ENCODE results near the gene NEK8.
A peak's percentile ranks its signal among the peaks of the same experiment; 100 is the strongest.

The NEK8 gene

GRCh38 chr17:28689011-28689410, 39.6 kb upstream of the NEK8 start:
- TF ChIP-seq, protein P1, sequence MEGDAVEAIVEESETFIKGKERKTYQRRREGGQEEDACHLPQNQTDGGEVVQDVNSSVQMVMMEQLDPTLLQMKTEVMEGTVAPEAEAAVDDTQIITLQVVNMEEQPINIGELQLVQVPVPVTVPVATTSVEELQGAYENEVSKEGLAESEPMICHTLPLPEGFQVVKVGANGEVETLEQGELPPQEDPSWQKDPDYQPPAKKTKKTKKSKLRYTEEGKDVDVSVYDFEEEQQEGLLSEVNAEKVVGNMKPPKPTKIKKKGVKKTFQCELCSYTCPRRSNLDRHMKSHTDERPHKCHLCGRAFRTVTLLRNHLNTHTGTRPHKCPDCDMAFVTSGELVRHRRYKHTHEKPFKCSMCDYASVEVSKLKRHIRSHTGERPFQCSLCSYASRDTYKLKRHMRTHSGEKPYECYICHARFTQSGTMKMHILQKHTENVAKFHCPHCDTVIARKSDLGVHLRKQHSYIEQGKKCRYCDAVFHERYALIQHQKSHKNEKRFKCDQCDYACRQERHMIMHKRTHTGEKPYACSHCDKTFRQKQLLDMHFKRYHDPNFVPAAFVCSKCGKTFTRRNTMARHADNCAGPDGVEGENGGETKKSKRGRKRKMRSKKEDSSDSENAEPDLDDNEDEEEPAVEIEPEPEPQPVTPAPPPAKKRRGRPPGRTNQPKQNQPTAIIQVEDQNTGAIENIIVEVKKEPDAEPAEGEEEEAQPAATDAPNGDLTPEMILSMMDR (conservative IDR thresholded peaks at IDR 0.05; ENCODE audit: control insufficient read depth, insufficient read depth, low read depth, low read length), result no peak
- DNase-seq (ENCODE audit: low read depth), result no peak
- H3K4me3 ChIP-seq (ENCODE audit: control insufficient read depth, low read depth, low read length), result no peak overlapping the region

DNA sequence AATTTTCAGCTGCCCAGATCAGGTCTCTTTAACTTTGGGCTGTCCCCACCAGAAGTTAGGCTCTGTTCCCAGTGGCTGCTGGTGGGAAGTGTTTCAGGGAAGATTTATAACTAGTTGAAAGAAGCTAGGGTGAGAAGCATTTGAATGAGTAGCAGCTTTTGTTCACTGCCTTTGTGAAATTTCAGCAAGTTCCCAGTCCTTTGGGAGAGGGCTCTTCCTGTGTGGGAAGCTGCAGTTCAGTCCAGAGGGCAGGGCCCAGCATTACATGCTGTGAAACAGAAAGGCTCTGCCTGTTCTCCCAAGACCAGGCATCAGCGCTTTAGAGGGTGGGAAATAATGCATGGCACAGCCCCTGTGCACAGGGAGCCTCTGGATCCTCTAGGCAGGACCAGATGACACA, 34.7 kb upstream of the NEK8 start:
- no peak overlapping the region for H3K4me3 ChIP-seq (ENCODE audit: control insufficient read depth, low read depth, low read length)
- TF ChIP-seq, protein P1 (conservative IDR thresholded peaks at IDR 0.05; ENCODE audit: control insufficient read depth, insufficient read depth, low read depth, low read length), result no peak
- no peak for DNase-seq (ENCODE audit: low read depth)

DNA sequence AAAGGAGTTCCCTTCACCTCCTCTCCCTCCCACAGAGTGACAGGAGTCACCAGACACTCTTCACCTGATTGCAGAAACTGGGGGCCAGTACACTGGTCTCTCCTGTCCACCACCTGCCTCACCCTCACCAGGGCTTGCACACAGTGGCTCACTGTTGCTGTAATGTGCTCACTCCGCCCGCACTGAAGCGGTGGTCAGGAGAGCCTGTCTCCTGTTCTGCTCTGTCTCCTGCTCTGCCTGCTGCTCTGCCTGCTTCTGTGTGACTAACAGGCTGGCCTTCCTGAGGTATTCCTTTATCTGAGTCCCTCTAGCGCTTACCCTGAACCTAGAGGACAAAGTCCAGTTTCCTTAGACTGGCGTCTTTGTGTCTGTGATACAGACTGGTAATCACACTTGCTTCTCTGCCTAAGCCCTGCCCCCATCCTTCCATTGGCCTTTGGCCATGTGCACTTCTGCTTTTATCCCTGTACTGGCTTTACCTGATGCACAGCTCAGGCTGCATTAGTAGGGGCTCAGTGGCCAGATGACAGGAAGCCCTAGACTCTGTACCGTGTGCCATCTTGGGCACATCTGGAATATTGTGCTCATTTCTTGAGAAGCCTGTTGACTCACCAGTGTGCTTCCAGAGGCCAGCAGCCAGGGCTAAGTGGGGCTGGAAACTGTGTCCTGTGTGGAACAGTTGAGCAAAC, 30.2 kb upstream of the NEK8 start:
- TF ChIP-seq, protein P1 (conservative IDR thresholded peaks at IDR 0.05; ENCODE audit: control insufficient read depth, insufficient read depth, low read depth, low read length), result no peak
- DNase-seq (ENCODE audit: low read depth), result peak; percentile 37
- no peak overlapping the region for H3K4me3 ChIP-seq (ENCODE audit: control insufficient read depth, low read depth, low read length)

DNA sequence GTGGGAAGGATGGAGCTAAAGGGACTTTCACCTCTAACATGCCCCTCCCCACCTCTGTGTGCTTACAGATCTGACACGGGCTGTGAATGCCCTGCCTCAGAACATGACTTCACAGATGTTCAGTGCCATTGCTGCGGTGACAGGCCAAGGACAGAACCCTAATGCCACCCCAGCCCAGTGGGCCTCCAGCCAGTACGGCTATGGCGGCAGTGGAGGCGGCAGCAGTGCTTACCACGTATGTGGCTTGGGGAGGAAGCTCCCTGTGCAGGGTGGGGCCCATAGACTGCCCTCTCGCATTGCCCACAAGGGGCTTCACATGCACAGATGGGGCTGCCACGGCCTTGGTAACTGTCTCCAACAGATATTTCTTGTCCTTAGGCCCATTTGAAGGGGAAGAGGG, 28.3 kb upstream of the NEK8 start:
- no peak overlapping the region for H3K4me3 ChIP-seq (ENCODE audit: control insufficient read depth, low read depth, low read length)
- no peak for DNase-seq (ENCODE audit: low read depth)
- TF ChIP-seq, protein P1 (conservative IDR thresholded peaks at IDR 0.05; ENCODE audit: control insufficient read depth, insufficient read depth, low read depth, low read length), result no peak

- H3K4me3 ChIP-seq (ENCODE audit: control insufficient read depth, low read depth, low read length), result no peak overlapping the region
Measured at GRCh38 chr17:28700830-28701492, 27.6 kb upstream of the NEK8 start.

DNA sequence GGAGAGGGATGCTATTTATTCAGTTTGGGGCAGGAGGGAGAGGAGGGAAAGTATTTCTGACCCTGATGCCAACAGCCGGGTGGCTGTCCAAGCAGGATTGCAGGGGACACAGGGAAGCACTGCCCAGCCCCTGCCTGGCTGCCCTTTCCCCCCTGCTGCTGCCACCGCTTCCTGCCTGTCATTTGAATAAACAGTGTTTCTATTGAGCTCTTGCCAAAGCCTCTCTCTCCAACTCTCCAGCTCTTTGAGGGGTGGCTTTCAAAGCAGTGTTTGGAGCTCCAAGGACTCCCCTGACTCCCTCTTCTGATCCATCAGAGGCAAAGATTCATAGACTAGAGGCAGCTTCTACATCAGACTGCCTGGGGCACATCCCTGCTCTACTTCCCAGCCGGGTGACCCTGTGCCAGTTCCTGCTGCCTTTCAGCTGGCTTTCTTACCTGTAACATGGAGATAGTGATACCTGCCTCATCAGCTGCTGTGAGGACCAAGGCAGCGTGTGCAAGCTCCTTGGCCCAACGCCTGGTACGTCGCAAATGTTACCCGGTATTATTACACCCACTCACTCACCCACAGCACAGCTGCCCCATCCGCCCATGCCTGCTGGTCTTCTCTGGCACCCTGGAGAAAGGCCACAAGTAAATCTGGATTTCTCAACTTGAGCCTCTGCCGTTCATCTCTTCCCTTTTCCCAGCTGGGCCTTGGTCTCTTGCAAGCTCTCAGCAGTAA, 26.4 kb upstream of the NEK8 start:
- no peak overlapping the region for H3K4me3 ChIP-seq (ENCODE audit: control insufficient read depth, low read depth, low read length)
- no peak for DNase-seq (ENCODE audit: low read depth)

More at GRCh38 chr17:28700830-28701492, 27.6 kb upstream of the NEK8 start:
- no peak for DNase-seq (ENCODE audit: low read depth)
- TF ChIP-seq, protein P1 (conservative IDR thresholded peaks at IDR 0.05; ENCODE audit: control insufficient read depth, insufficient read depth, low read depth, low read length), result no peak

More for the DNA sequence above, 26.4 kb upstream of the NEK8 start:
- TF ChIP-seq, protein P1 (conservative IDR thresholded peaks at IDR 0.05; ENCODE audit: control insufficient read depth, insufficient read depth, low read depth, low read length), result no peak
